ENCODE results near the gene ADRA2B.

Gene ADRA2B

DNA sequence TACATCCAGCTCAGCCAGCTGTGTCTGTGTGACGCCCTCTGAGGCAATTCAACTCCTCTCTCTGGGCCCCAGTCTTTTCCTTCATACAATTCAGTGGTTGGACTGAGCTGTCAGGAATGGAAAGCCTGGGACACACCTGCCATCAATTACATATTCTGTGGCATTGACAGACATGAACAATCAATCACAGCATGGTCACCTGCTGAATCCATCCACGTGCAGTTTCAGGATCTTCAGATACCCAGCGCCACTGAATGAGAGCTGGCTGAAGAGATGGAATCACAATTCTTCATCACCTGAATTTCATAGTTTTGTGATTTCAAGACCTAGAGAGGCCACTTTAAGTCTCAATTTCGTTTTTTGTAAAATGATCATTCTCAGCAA lies 5.1 kb downstream of the ADRA2B start:
- no peak overlapping the region for H3K4me3 ChIP-seq (replicated peaks in 1 of 2; ENCODE audit: low read depth in 2 of 2, low read length in 2 of 2)
- TF ChIP-seq, protein P1, sequence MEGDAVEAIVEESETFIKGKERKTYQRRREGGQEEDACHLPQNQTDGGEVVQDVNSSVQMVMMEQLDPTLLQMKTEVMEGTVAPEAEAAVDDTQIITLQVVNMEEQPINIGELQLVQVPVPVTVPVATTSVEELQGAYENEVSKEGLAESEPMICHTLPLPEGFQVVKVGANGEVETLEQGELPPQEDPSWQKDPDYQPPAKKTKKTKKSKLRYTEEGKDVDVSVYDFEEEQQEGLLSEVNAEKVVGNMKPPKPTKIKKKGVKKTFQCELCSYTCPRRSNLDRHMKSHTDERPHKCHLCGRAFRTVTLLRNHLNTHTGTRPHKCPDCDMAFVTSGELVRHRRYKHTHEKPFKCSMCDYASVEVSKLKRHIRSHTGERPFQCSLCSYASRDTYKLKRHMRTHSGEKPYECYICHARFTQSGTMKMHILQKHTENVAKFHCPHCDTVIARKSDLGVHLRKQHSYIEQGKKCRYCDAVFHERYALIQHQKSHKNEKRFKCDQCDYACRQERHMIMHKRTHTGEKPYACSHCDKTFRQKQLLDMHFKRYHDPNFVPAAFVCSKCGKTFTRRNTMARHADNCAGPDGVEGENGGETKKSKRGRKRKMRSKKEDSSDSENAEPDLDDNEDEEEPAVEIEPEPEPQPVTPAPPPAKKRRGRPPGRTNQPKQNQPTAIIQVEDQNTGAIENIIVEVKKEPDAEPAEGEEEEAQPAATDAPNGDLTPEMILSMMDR (IDR thresholded peaks at IDR 0.05; ENCODE audit: low read depth, low read length): no peak
- DNase-seq (ENCODE audit: low read depth in 2 of 2): no peak

DNA sequence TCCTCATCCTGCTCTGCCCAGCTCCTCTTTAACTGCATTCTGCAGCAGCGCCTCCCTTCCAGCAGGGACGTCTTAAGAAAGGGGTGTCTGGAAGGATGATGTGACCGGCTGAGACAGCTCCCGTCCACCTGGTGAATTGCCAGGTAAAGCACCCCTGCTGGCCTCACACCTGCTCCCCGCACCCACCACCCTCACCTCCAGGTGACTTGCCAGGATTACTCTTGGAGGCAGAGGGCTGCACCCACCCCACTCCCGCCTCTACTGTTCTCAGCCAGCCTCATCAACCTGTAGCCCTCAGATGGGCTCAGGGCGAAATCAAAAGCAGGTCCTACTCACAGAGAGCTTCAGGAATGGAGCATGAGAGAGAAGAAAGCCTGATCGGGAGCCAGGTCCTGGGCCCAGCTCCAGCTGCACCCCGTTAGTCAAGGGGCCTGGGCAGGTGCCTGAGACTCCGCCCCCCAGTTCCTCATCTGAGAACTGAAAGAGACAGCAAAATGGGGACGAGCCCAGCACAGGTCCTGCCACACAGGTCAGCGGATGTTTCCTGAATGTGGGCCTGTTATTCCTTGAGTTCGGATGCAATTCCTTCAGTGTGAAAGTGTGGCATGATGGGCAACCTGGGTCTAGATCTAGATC lies 5.6 kb downstream of the ADRA2B start:
- H3K4me3 ChIP-seq (replicated peaks in 1 of 2; ENCODE audit: low read depth in 2 of 2, low read length in 2 of 2): no peak overlapping the region
- TF ChIP-seq, protein P1 (IDR thresholded peaks at IDR 0.05; ENCODE audit: low read depth, low read length): no peak
- no peak for DNase-seq (ENCODE audit: low read depth in 2 of 2)

GRCh38 chr2:96109931-96110511 lies 6.3 kb downstream of the ADRA2B start:
- DNase-seq (ENCODE audit: low read depth in 2 of 2): no peak
- no peak overlapping the region for H3K4me3 ChIP-seq (replicated peaks in 1 of 2; ENCODE audit: low read depth in 2 of 2, low read length in 2 of 2)
- TF ChIP-seq, protein P1 (IDR thresholded peaks at IDR 0.05; ENCODE audit: low read depth, low read length): no peak

GRCh38 chr2:96109361-96109680 lies 7.0 kb downstream of the ADRA2B start:
- no peak overlapping the region for H3K4me3 ChIP-seq (replicated peaks in 1 of 2; ENCODE audit: low read depth in 2 of 2, low read length in 2 of 2)
- TF ChIP-seq, protein P1 (IDR thresholded peaks at IDR 0.05; ENCODE audit: low read depth, low read length): no peak
- no peak for DNase-seq (ENCODE audit: low read depth in 2 of 2)

GRCh38 chr2:96108541-96109360 lies 7.6 kb downstream of the ADRA2B start:
- peak in 1 of 2 donors; percentile 33 for DNase-seq (ENCODE audit: low read depth in 2 of 2)
- no peak overlapping the region for H3K4me3 ChIP-seq (replicated peaks in 1 of 2; ENCODE audit: low read depth in 2 of 2, low read length in 2 of 2)
- TF ChIP-seq, protein P1 (IDR thresholded peaks at IDR 0.05; ENCODE audit: low read depth, low read length): no peak

DNA sequence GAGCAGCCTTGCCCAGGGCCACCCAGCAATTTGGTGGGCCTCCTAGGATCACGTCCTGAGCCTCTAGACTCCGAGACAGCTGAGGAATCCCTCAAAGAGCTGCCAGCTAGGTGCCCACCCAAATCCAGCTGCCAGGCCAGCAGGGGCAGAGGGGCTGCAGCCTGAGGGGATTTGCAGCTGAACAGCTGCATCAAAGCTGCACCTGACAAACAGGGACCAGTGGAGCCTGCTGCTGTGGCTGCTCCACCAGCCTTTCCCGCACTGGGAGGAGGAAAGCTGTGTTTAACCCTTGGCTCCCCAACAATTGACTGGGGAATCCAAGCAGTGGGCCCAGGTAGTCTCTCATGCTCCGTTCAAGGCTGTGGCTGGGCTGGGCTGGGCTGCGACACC lies 8.2 kb downstream of the ADRA2B start:
- no peak overlapping the region for H3K4me3 ChIP-seq (replicated peaks in 1 of 2; ENCODE audit: low read depth in 2 of 2, low read length in 2 of 2)
- DNase-seq (ENCODE audit: low read depth in 2 of 2): no peak
- TF ChIP-seq, protein P1 (IDR thresholded peaks at IDR 0.05; ENCODE audit: low read depth, low read length): no peak

All from cardiac fibroblast (primary cell).